AG08396 (cell line): Measurements from ENCODE around the gene AFDN.

Source experiments
- DNase-seq: peaks from one replicate; pipeline ENCODE4 v3.0.0; 2012; ENCODE audit warnings: low spot score, mixed read lengths

Gene AFDN

GRCh38 chr6:167879612-167880011 lies 52.9 kb downstream of the AFDN start:
- no peak for DNase-seq

GRCh38 chr6:167881327-167881726 lies 54.6 kb downstream of the AFDN start:
- DNase-seq, result no peak

GRCh38 chr6:167882244-167882643 lies 55.5 kb downstream of the AFDN start:
- no peak for DNase-seq

- no peak for DNase-seq
Observed at GRCh38 chr6:167888098-167888497, 61.4 kb downstream of the AFDN start.

- DNase-seq, result peak; percentile 8
Observed at GRCh38 chr6:167892835-167893815, 66.4 kb downstream of the AFDN start.

GRCh38 chr6:167894965-167895364 lies 68.3 kb downstream of the AFDN start:
- DNase-seq, result no peak

DNA sequence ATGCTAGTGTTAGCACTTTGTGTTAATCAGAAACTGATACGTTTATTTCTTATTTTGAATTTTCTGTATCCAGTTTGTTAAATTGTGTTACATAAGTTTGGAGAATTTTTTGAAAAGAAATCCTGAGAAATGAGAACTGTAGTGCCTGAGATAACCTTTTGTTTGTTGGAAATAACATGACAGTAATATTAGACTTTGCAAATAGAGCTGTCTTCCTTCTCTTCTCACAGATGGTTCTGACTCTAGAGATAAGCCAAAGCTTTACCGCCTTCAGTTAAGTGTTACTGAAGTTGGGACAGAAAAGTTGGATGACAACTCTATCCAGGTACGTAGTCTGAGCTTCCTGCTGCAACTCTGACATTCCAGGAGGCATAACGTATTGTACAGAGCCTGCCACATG lies 69.9 kb downstream of the AFDN start:
- DNase-seq, result no peak

- peak; percentile 9 for DNase-seq
Observed at GRCh38 chr6:167898673-167899311, 72.1 kb downstream of the AFDN start.

- DNase-seq, result no peak
Observed at GRCh38 chr6:167904791-167905190, 78.1 kb downstream of the AFDN start.

DNA sequence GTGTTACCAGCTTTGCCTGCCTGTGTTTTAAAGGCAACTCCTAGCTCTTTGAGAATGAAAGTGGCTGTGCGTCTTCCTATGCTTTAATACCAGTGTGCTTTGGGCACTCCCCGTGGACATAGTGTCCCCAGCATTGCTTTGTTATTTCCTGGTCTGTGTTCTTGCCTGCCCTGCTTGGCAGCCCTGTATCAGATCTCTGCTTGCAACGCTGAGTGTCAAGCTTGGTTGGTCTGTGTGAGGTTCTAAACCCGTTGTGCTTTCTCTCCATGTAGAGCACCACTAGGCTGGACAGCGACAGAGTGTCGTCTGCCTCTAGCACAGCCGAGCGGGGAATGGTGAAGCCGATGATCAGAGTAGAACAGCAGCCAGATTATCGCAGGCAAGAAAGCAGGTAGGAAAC lies 80.2 kb downstream of the AFDN start:
- DNase-seq, result no peak

DNA sequence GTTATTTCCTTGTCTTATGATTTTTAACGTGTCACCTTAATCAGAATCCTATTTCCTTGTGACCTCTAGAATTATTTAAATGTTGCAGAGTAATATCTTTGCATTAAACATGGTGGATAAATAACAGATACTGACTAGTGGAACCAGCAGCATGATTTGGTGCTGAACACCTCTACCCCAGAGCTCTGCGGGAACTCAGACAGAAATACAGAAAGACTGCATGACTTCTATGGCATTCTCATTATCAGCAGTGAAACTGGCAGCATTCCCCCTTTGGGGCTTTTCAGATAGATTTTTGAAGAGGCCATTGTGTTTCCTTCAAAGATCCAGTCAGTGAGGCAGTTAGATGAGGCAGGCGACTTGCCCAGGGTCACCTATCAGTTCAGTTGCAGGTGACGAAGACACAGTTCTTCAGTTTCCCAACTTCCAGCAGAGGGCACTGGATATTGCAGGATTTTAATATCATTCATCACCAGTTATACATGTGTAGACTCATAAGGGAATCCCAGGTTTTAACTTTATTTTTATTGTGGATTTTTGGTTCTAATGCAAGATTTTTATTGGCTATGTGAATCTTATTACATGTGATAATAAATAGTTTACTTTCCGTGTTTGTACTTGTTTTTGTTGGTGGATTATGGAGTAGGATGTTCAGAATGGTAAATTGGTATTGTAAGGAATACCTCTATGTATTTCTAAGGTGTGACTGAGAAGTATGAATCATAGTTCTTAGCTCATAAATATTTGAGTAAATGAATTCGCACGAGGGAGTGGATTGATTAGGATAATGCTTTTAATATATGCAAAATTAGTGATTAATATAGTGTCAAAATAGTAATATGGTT lies 81.3 kb downstream of the AFDN start:
- DNase-seq, result peak; percentile 11

GRCh38 chr6:167910007-167910406 lies 83.3 kb downstream of the AFDN start:
- DNase-seq, result no peak

- no peak for DNase-seq
Observed at GRCh38 chr6:167910652-167911051, 83.9 kb downstream of the AFDN start.

GRCh38 chr6:167912494-167912893 lies 85.8 kb downstream of the AFDN start:
- DNase-seq, result no peak

- no peak for DNase-seq
Observed at GRCh38 chr6:167913699-167914098, 87.0 kb downstream of the AFDN start.

GRCh38 chr6:167915139-167915538 lies 88.4 kb downstream of the AFDN start:
- no peak for DNase-seq

GRCh38 chr6:167917551-167918154 lies 90.9 kb downstream of the AFDN start:
- no peak for DNase-seq

- DNase-seq, result no peak
Observed at GRCh38 chr6:167918548-167919278, 92.0 kb downstream of the AFDN start.

DNA sequence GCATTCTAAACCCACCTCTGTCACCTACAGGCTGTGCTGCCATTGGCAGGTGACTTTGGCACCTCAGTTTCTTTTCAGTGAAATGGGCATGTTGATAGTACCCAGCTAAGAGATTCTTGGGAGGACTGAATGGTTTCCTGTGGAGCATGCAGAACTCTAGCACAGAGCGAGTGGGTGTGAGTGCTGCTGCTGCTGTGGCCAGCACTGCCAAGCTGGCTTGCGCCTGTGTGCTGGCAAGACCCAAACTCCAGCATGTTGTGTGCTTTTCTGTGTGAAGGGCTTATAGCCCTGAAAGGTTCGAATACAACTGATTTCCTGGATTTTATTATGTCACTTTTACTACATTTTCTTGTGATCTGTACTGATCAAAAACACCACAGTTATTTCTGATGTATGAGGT lies 92.6 kb downstream of the AFDN start:
- DNase-seq, result no peak

- DNase-seq, result no peak
Observed at GRCh38 chr6:167920165-167920564, 93.5 kb downstream of the AFDN start.

GRCh38 chr6:167921831-167922230 lies 95.1 kb downstream of the AFDN start:
- DNase-seq, result no peak
